IMR-90 (cell line): ENCODE data around the gene MPZL3. TPM values are rescaled to one million over a fixed set of nuclear protein-coding genes. Genes with fewer than 3 reads are reported as not detected.

Source experiments
- ATAC-seq: fragments of 200-7000 bp; cut with Tn5 transposase; 2 replicates; pipeline ENCODE4 v1.9.1; 2020; ENCODE audit warnings: low read depth, mild to moderate bottlenecking, moderate library complexity
- BruUV-seq: library from RNA; stranded (reverse); fragments of 400-500 nt; replicated peaks from 2 replicates; lab custom pipeline; 2021; lab: Mats Ljungman, UMichigan
- CTCF ChIA-PET: fragments of 300-600 bp; formaldehyde crosslinking; extraction: SDS; loops from one replicate; lab custom pipeline; 2021; ENCODE audit warnings: antibody characterized with exemption; lab: Yijun Ruan, JAX
- POLR2A ChIA-PET: fragments of 300-600 bp; sonication (Branson Sonifier 250); formaldehyde crosslinking; loops from one replicate; lab custom pipeline; 2022; ENCODE audit warnings: antibody characterized with exemption; ENCODE audit not compliant: unreplicated experiment; lab: Charles Lee
- DNase-seq: peaks from one replicate; pipeline ENCODE4 v3.0.0; 2013
- H2AFZ ChIP-seq: replicated peaks from 2 replicates; pipeline ENCODE3; 2013; ENCODE audit warnings: low read length, mild to moderate bottlenecking; ENCODE audit not compliant: poor library complexity
- H2AK5ac ChIP-seq: 2 replicates; pipeline ENCODE4 v1.6.1; 2013; ENCODE audit warnings: low read depth, low read length, inconsistent platforms
- H2AK9ac ChIP-seq: replicated peaks from 2 replicates; pipeline ENCODE3; 2013; ENCODE audit warnings: mild to moderate bottlenecking, low read depth, low read length, moderate library complexity; ENCODE audit not compliant: poor library complexity
- H2BK120ac ChIP-seq: 2 replicates; pipeline ENCODE4 v1.6.1; 2013; ENCODE audit warnings: low read depth, low read length, inconsistent platforms
- H2BK15ac ChIP-seq: 3 replicates; pipeline ENCODE4 v1.6.1; 2013; ENCODE audit warnings: low read depth, low read length, inconsistent platforms
- H2BK20ac ChIP-seq: 2 replicates; pipeline ENCODE4 v1.6.1; 2013; ENCODE audit warnings: low read depth, mild to moderate bottlenecking, inconsistent platforms, low read length, moderate library complexity
- H2BK5ac ChIP-seq: 2 replicates; pipeline ENCODE4 v1.6.1; 2013; ENCODE audit warnings: mild to moderate bottlenecking, low read depth, low read length, inconsistent platforms; ENCODE audit not compliant: poor library complexity, severe bottlenecking
- H3K14ac ChIP-seq: replicated peaks from 2 replicates; pipeline ENCODE4 v1.6.1; 2013; ENCODE audit warnings: low read depth, low read length, inconsistent platforms
- H3K18ac ChIP-seq: 2 replicates; pipeline ENCODE4 v1.6.1; 2013; ENCODE audit warnings: low read depth, low read length, control low read depth
- H3K23ac ChIP-seq: 2 replicates; pipeline ENCODE4 v1.6.1; 2013; ENCODE audit warnings: low read depth, low read length, inconsistent platforms
- H3K27ac ChIP-seq: 2 replicates; pipeline ENCODE4 v1.5.1; 2013; ENCODE audit warnings: mild to moderate bottlenecking, control low read depth, low read length; ENCODE audit not compliant: insufficient read depth
- H3K27me3 ChIP-seq: 2 replicates; pipeline ENCODE4 v1.6.1; 2013; ENCODE audit warnings: low read length; ENCODE audit not compliant: control insufficient read depth, insufficient read depth
- H3K36me3 ChIP-seq: 2 replicates; pipeline ENCODE4 v1.6.1; 2013; ENCODE audit warnings: low read length, mixed read lengths; ENCODE audit not compliant: control insufficient read depth, insufficient read depth
- H3K4ac ChIP-seq: 2 replicates; pipeline ENCODE4 v1.6.1; 2013; ENCODE audit warnings: low read depth, low read length, inconsistent platforms
- H3K4me1 ChIP-seq: 2 replicates; pipeline ENCODE4 v1.6.1; 2013; ENCODE audit warnings: low read length, mixed read lengths; ENCODE audit not compliant: control insufficient read depth, insufficient read depth
- H3K4me2 ChIP-seq: 2 replicates; pipeline ENCODE4 v1.6.1; 2013; ENCODE audit warnings: low read depth, mild to moderate bottlenecking, control low read depth, low read length, moderate library complexity
- H3K4me3 ChIP-seq: 2 replicates; pipeline ENCODE4 v1.5.1; 2013; ENCODE audit warnings: low read depth, mild to moderate bottlenecking, control low read depth, low read length, moderate library complexity; ENCODE audit not compliant: insufficient read depth
- H3K56ac ChIP-seq: 2 replicates; pipeline ENCODE4 v1.6.1; 2013; ENCODE audit warnings: low read length, inconsistent platforms; ENCODE audit not compliant: insufficient read depth; ENCODE audit errors: extremely low read depth
- H3K79me1 ChIP-seq, 2 experiments: 2 replicates each; pipeline ENCODE4 v1.6.1; 2013; ENCODE audit warnings: low read length in 2 of 2, inconsistent platforms in 1 of 2, low read depth in 1 of 2
- H3K9ac ChIP-seq: 2 replicates; pipeline ENCODE4 v1.6.1; 2013; ENCODE audit warnings: low read depth, low read length, control low read depth
- H3K9me1 ChIP-seq: 2 replicates; pipeline ENCODE4 v1.6.1; 2013; ENCODE audit warnings: low read length, inconsistent platforms; ENCODE audit not compliant: insufficient read depth
- H3K9me3 ChIP-seq: 2 replicates; pipeline ENCODE4 v1.6.1; 2013; ENCODE audit warnings: low read length; ENCODE audit not compliant: control insufficient read depth, insufficient read depth
- H4K20me1 ChIP-seq: 2 replicates; pipeline ENCODE4 v1.6.1; 2013; ENCODE audit warnings: low read length, inconsistent platforms; ENCODE audit not compliant: insufficient read depth
- H4K5ac ChIP-seq: 2 replicates; pipeline ENCODE4 v1.6.1; 2013; ENCODE audit warnings: mild to moderate bottlenecking, low read depth, low read length, control low read depth
- H4K8ac ChIP-seq, 2 experiments: 2 replicates each; pipeline ENCODE4 v1.6.1; 2013; ENCODE audit warnings: low read depth in 2 of 2, low read length in 2 of 2, control low read depth in 1 of 2, inconsistent platforms in 1 of 2
- H4K91ac ChIP-seq: 2 replicates; pipeline ENCODE4 v1.6.1; 2013; ENCODE audit warnings: low read depth, low read length, inconsistent platforms; ENCODE audit not compliant: insufficient read depth
- BHLHE40 ChIP-seq: fragments of 150-350 bp; IDR thresholded peaks from 2 replicates; pipeline ENCODE4 v1.6.1; 2016; ENCODE audit warnings: mild to moderate bottlenecking, low read depth, low read length
- CEBPB ChIP-seq: IDR thresholded peaks from 2 replicates; pipeline ENCODE4 v1.6.1; 2012; ENCODE audit warnings: low read depth, low read length, improper control_type of control experiment
- CHD1 ChIP-seq: IDR thresholded peaks from 2 replicates; pipeline ENCODE4 v1.6.1; 2012; ENCODE audit warnings: low read depth, low read length, improper control_type of control experiment
- FOS ChIP-seq: fragments of 150-350 bp; IDR thresholded peaks from 2 replicates; pipeline ENCODE4 v1.6.1; 2016; ENCODE audit warnings: low read depth, low read length
- MAZ ChIP-seq: IDR thresholded peaks from 2 replicates; pipeline ENCODE4 v1.6.1; 2012; ENCODE audit warnings: low read depth, mild to moderate bottlenecking, low read length, improper control_type of control experiment, moderate library complexity, borderline replicate concordance
- MXI1 ChIP-seq: IDR thresholded peaks from 2 replicates; pipeline ENCODE4 v1.6.1; 2012; ENCODE audit warnings: low read depth, mild to moderate bottlenecking, low read length, moderate library complexity, borderline replicate concordance
- NFE2L2 ChIP-seq: fragments of 150-350 bp; IDR thresholded peaks from 2 replicates; pipeline ENCODE4 v1.6.1; 2016; ENCODE audit warnings: low read depth, mild to moderate bottlenecking, low read length
- POLR2A ChIP-seq: IDR thresholded peaks from 2 replicates; pipeline ENCODE4 v1.6.1; 2012; ENCODE audit warnings: mild to moderate bottlenecking, low read depth, low read length
- RAD21 ChIP-seq: IDR thresholded peaks from 2 replicates; pipeline ENCODE4 v1.6.1; 2012; ENCODE audit warnings: low read length, improper control_type of control experiment
- RCOR1 ChIP-seq: IDR thresholded peaks from 2 replicates; pipeline ENCODE4 v1.6.1; 2012; ENCODE audit warnings: mild to moderate bottlenecking, low read length, improper control_type of control experiment; ENCODE audit not compliant: insufficient replicate concordance
- RFX5 ChIP-seq: IDR thresholded peaks from 2 replicates; pipeline ENCODE4 v1.8.0; 2012; ENCODE audit warnings: low read depth, mild to moderate bottlenecking, low read length, moderate library complexity
- SMC3 ChIP-seq: fragments of 150-350 bp; IDR thresholded peaks from 2 replicates; pipeline ENCODE4 v1.6.1; 2016; ENCODE audit warnings: low read depth, mild to moderate bottlenecking, antibody characterized with exemption, low read length, moderate library complexity
- USF2 ChIP-seq: fragments of 150-350 bp; IDR thresholded peaks from 2 replicates; pipeline ENCODE4 v1.6.1; 2017; ENCODE audit warnings: mild to moderate bottlenecking, antibody characterized with exemption, low read length, low read depth
- WGBS, 2 experiments: methylation state at CpG; one replicate each; pipeline versions ENCODE4 v1.1.5 to v1.1.7; 2013; ENCODE audit warnings: missing lambda C conversion rate in 2 of 2; ENCODE audit not compliant: insufficient read length in 1 of 2; ENCODE audit errors: extremely low coverage in 2 of 2; 5-methylcytosine and 5-hydroxymethylcytosine counted together
- dilution Hi-C: fragments of 300-500 bp; cut with HindIII; formaldehyde crosslinking; loops from one replicate; pipeline ENCODE4 v1.14.3; 2018; ENCODE audit warnings: low sequenced_read_pairs; ENCODE audit not compliant: unreplicated experiment
- in situ Hi-C: fragments of 300-500 bp; cut with MboI; formaldehyde crosslinking; loops from 3 replicates; pipeline ENCODE4 v1.14.3; 2019; ENCODE audit warnings: low sequenced_read_pairs, inconsistent platforms, mixed read lengths
- intact Hi-C: fragments of 100-400 bp; cut with micrococcal nuclease; formaldehyde crosslinking; loops from 2 replicates; pipeline ENCODE4 v1.10.0; 2022
- polyA plus RNA-seq, 3 experiments: library from polyadenylated mRNA; depleted of rRNA; stranded (reverse); fragments of >200 nt; gene quantifications; 2 replicates each; pipeline ENCODE4 v1.2.3, GENCODE V29; 2012; ENCODE audit warnings: low replicate concordance in 1 of 3
- total RNA-seq: library from RNA; depleted of rRNA; stranded (reverse); fragments of >200 nt; gene quantifications from 2 replicates; pipeline ENCODE4 v1.2.3, GENCODE V29; 2012
- TF ChIP-seq, protein P1 (sequence below): conservative IDR thresholded peaks from 2 replicates; pipeline ENCODE4 v1.5.1; 2012; ENCODE audit warnings: mild to moderate bottlenecking, low read depth, low read length, improper control_type of control experiment
- TF ChIP-seq, protein P2 (sequence below): fragments of 150-350 bp; IDR thresholded peaks from 2 replicates; pipeline ENCODE4 v1.6.1; 2016; ENCODE audit warnings: low read depth, mild to moderate bottlenecking, low read length, moderate library complexity, borderline replicate concordance

The MPZL3 gene
- total and polyA plus RNA-seq, 2 of the 4 experiments (the other 2 are of a cell fraction) = 0.15 to 0.36 TPM

- CTCF ChIA-PET = no interaction called here
- no peak overlapping the region for H3K4me3 ChIP-seq
- H3K4me1 ChIP-seq = no peaks in the 10 kb centered on the region
- no peak overlapping the region for H2AFZ ChIP-seq
- H3K4ac ChIP-seq = no peak overlapping the region
- H4K91ac ChIP-seq = no peak overlapping the region
- ATAC-seq = no peak
- no peak overlapping the region for H2BK20ac ChIP-seq
- whole genome bisulfite sequencing, 2 experiments = 74% methylated on average over 3 of the region's 7 CpGs; no CpG with 5 or more reads in 1 of the 2 experiments
- H2AK5ac ChIP-seq = no peak overlapping the region
- no peak overlapping the region for H3K9ac ChIP-seq
- H3K18ac ChIP-seq = no peak overlapping the region
- no peak overlapping the region for H2BK15ac ChIP-seq
- no peak for DNase-seq
- H4K5ac ChIP-seq = no peak overlapping the region
- no peak overlapping the region for H2BK120ac ChIP-seq
- intact Hi-C loops (no loop called here), dilution Hi-C loops (no loop called here), in situ Hi-C loops (no loop called here)
- no peaks in the 10 kb centered on the region for H3K36me3 ChIP-seq
- POLR2A ChIA-PET = no interaction called here
- H2AK9ac ChIP-seq = no peak overlapping the region
- peaks cover 10% of the 10 kb centered on the region for H3K27me3 ChIP-seq
- H3K56ac ChIP-seq = no peak overlapping the region
- H2BK5ac ChIP-seq = no peak overlapping the region
- H3K4me2 ChIP-seq = no peak overlapping the region
- no TSS peak for BruUV-seq
- H4K8ac ChIP-seq = no peak overlapping the region
- H3K23ac ChIP-seq = no peak overlapping the region
- no peaks in the 10 kb centered on the region for H3K79me1 ChIP-seq
- H3K9me1 ChIP-seq = no peaks in the 10 kb centered on the region
- H3K14ac ChIP-seq = no peak overlapping the region
- H3K27ac ChIP-seq = no peak overlapping the region
- H3K9me3 ChIP-seq = no peaks in the 10 kb centered on the region
- H4K20me1 ChIP-seq = no peaks in the 10 kb centered on the region
- TF ChIP-seq NFE2L2 = no peak
- TF ChIP-seq SMC3 = no peak
- no peak for TF ChIP-seq CEBPB
- TF ChIP-seq, protein P1, sequence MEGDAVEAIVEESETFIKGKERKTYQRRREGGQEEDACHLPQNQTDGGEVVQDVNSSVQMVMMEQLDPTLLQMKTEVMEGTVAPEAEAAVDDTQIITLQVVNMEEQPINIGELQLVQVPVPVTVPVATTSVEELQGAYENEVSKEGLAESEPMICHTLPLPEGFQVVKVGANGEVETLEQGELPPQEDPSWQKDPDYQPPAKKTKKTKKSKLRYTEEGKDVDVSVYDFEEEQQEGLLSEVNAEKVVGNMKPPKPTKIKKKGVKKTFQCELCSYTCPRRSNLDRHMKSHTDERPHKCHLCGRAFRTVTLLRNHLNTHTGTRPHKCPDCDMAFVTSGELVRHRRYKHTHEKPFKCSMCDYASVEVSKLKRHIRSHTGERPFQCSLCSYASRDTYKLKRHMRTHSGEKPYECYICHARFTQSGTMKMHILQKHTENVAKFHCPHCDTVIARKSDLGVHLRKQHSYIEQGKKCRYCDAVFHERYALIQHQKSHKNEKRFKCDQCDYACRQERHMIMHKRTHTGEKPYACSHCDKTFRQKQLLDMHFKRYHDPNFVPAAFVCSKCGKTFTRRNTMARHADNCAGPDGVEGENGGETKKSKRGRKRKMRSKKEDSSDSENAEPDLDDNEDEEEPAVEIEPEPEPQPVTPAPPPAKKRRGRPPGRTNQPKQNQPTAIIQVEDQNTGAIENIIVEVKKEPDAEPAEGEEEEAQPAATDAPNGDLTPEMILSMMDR = no peak
- TF ChIP-seq FOS = no peak
- TF ChIP-seq, protein P2, sequence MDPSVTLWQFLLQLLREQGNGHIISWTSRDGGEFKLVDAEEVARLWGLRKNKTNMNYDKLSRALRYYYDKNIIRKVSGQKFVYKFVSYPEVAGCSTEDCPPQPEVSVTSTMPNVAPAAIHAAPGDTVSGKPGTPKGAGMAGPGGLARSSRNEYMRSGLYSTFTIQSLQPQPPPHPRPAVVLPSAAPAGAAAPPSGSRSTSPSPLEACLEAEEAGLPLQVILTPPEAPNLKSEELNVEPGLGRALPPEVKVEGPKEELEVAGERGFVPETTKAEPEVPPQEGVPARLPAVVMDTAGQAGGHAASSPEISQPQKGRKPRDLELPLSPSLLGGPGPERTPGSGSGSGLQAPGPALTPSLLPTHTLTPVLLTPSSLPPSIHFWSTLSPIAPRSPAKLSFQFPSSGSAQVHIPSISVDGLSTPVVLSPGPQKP = no peak
- TF ChIP-seq MAZ = no peak
- TF ChIP-seq RAD21 = no peak
- no peak for TF ChIP-seq RCOR1
- TF ChIP-seq USF2 = no peak
- TF ChIP-seq BHLHE40 = no peak
- no peak for TF ChIP-seq RFX5
- no peak for TF ChIP-seq CHD1
- no peak for TF ChIP-seq POLR2A
- TF ChIP-seq MXI1 = no peak
Observed at GRCh38 chr11:118202599-118203422, 49.4 kb downstream of the MPZL3 start.
